ENCODE data around the gene PMIS2. TPM values are rescaled to one million over a fixed set of nuclear protein-coding genes. Genes with fewer than 3 reads are reported as not detected.

The PMIS2 gene
- polyA plus RNA-seq, 1 donor, result not detected

- peak; percentile 98 for DNase-seq (ENCODE audit: low read depth)
These were observed 42.8 kb downstream of the PMIS2 start, which contains the start of gene RBM42 for GRCh38 chr19:35628565-35629331. Gene RBM42 (plus strand): TSS chr19:35629036. CDS start chr19:35629154, 118 bp downstream.

GRCh38 chr19:35629332-35629633 is 43.3 kb downstream of the PMIS2 start:
- DNase-seq (ENCODE audit: low read depth), result no peak

DNA sequence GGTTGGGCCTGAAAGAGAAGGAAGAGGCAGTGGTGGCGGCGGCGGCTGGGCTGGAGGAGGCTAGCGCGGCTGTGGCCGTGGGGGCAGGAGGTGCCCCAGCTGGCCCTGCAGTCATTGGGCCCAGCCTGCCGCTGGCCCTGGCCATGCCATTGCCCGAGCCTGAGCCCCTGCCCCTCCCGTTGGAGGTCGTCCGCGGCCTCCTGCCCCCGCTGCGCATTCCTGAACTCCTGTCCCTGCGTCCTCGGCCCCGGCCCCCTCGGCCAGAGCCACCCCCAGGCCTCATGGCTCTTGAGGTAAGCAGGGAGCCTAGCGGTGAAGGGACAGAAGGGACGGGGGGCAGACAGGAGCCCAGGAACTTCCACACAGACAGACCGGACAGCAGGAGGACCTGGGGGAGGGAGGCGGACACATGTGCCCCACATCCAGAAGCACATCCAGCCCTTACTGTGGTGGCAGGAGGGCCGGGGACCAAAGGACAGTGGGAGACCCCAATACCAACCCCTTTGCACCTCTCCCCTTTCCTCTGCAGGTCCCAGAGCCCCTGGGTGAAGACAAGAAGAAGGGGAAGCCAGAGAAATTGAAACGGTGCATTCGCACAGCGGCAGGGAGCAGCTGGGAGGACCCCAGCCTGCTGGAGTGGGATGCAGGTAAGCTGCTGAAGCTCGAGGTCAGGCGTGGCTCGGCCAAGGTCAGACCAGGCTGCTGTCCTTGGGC is 47.9 kb downstream of the PMIS2 start:
- DNase-seq (ENCODE audit: low read depth), result no peak

DNA sequence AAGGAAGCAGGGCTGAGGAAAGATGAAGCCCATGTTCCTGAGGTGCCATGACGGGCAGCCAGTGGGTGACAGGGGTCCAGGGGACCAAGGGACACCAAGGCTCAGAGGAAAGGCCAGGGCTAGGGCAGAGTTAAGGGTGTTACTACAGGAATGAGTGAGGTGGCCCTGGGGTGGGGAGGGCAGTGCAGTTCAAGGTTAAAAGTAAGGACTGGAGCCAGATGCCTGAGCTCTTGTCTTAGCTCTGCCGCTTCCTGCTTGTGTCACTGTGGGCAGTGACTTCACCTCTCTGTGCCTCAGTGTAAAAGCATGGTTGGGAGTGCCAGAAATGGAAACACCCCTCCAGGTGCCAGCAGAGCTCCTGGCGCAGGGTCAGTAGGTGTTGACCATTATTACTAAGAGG is 50.7 kb downstream of the PMIS2 start:
- no peak for DNase-seq (ENCODE audit: low read depth)

Other genes with a start within 250 kb of the PMIS2 start
- not detected for gene FFAR1, start 238.3 kb upstream of the PMIS2 start, polyA plus RNA-seq (ENCODE audit: insufficient read length)
- 0.08 TPM for gene FFAR3, start 227.7 kb upstream of the PMIS2 start, polyA plus RNA-seq (ENCODE audit: insufficient read length)
- not detected for gene GPR42, start 215.1 kb upstream of the PMIS2 start, polyA plus RNA-seq (ENCODE audit: insufficient read length)
- 0.09 TPM for gene FFAR2, start 137.9 kb upstream of the PMIS2 start, polyA plus RNA-seq (ENCODE audit: insufficient read length)
- gene KRTDAP, start 95.7 kb upstream of the PMIS2 start, polyA plus RNA-seq (ENCODE audit: insufficient read length), result not detected
- gene DMKN, start 72.5 kb upstream of the PMIS2 start, polyA plus RNA-seq (ENCODE audit: insufficient read length), result 0.59 TPM
- not detected for gene SBSN, start 57.9 kb upstream of the PMIS2 start, polyA plus RNA-seq (ENCODE audit: insufficient read length)
- gene GAPDHS, start 52.7 kb upstream of the PMIS2 start, polyA plus RNA-seq (ENCODE audit: insufficient read length), result not detected
- 45.4 TPM for gene TMEM147, start 40.5 kb upstream of the PMIS2 start, polyA plus RNA-seq (ENCODE audit: insufficient read length)
- not detected for gene ATP4A, start 22.5 kb upstream of the PMIS2 start, polyA plus RNA-seq (ENCODE audit: insufficient read length)
- 10.9 TPM for gene HAUS5, start 26.6 kb downstream of the PMIS2 start, polyA plus RNA-seq (ENCODE audit: insufficient read length)
- 44.1 TPM for gene RBM42, start 42.9 kb downstream of the PMIS2 start, polyA plus RNA-seq (ENCODE audit: insufficient read length)
- gene ETV2, start 55.6 kb downstream of the PMIS2 start, polyA plus RNA-seq (ENCODE audit: insufficient read length), result 2.4 TPM
- gene COX6B1, start 62.1 kb downstream of the PMIS2 start, polyA plus RNA-seq (ENCODE audit: insufficient read length), result 266 TPM
- gene UPK1A, start 80.3 kb downstream of the PMIS2 start, polyA plus RNA-seq (ENCODE audit: insufficient read length), result not detected
- gene ZBTB32, start 118.4 kb downstream of the PMIS2 start, polyA plus RNA-seq (ENCODE audit: insufficient read length), result not detected
- 23.0 TPM for gene KMT2B, start 131.8 kb downstream of the PMIS2 start, polyA plus RNA-seq (ENCODE audit: insufficient read length)
- gene IGFLR1, start 156.3 kb downstream of the PMIS2 start, polyA plus RNA-seq (ENCODE audit: insufficient read length), result 3.3 TPM
- 16.6 TPM for gene U2AF1L4, start 159.2 kb downstream of the PMIS2 start, polyA plus RNA-seq (ENCODE audit: insufficient read length)
- gene PSENEN, start 159.5 kb downstream of the PMIS2 start, polyA plus RNA-seq (ENCODE audit: insufficient read length), result 31.7 TPM
- gene LIN37, start 162.4 kb downstream of the PMIS2 start, polyA plus RNA-seq (ENCODE audit: insufficient read length), result 8.6 TPM
- gene HSPB6, start 170.9 kb downstream of the PMIS2 start, polyA plus RNA-seq (ENCODE audit: insufficient read length), result 853 TPM
- gene PROSER3, start 172.0 kb downstream of the PMIS2 start, polyA plus RNA-seq (ENCODE audit: insufficient read length), result 13.9 TPM
- 15.0 TPM for gene ARHGAP33, start 189.4 kb downstream of the PMIS2 start, polyA plus RNA-seq (ENCODE audit: insufficient read length)
- gene PRODH2, start 226.7 kb downstream of the PMIS2 start, polyA plus RNA-seq (ENCODE audit: insufficient read length), result not detected